Pons (tissue), 1 donor: Measurements from ENCODE around the gene AGAP1.
A peak's percentile ranks its signal among the peaks of the same experiment; 100 is the strongest.

Experiments
- DNase-seq: peaks from one replicate; pipeline ENCODE4 v3.0.0-alpha.2; 2016; ENCODE audit warnings: low spot score

The AGAP1 gene

GRCh38 chr2:235533198-235533597, 39.4 kb downstream of the AGAP1 start:
- no peak for DNase-seq

DNA sequence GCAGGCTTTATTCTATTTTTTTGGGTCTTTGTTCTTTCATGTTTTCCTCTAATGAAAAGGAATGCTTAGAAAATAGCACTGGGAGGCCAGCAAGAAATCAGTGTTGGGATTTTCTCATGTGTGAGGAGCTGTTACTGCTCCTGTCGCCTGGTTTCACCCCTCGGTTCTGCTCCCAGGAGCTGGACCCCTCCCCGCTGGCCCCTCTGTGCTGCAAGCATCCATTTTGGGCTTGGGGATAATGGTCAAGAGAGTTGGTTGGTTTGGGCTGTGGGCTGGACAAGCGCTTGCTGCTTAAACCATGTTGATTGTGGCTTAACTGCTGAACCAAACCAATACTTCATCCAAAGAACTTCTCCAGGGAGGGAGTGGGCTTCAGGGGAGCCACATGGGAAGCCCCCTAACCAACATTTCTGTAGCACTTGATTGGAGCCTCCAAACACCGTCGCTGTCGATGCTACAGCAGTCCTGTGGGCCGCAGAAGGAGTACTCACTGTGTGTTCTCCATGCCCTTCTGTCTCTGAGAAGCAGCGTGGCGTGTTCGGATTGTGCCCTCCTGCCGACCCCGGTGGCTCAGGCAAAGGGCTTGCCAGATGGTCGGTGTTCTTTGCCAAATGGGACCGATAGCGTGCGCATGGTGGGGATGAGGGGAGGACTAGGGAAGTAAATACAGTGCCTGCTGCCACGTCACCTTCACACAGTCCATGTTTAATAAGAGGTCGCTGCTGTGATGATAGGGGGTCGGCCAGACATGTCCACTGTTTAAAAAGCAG, 40.0 kb downstream of the AGAP1 start:
- DNase-seq: no peak

GRCh38 chr2:235534678-235535422, 41.0 kb downstream of the AGAP1 start:
- no peak for DNase-seq

- peak; percentile 73 for DNase-seq
Measured at GRCh38 chr2:235535423-235536130, 41.7 kb downstream of the AGAP1 start.

- DNase-seq: no peak
Measured at GRCh38 chr2:235536711-235537110, 42.9 kb downstream of the AGAP1 start.

- no peak for DNase-seq
Measured at GRCh38 chr2:235537186-235537585, 43.3 kb downstream of the AGAP1 start.

GRCh38 chr2:235537587-235537986, 43.7 kb downstream of the AGAP1 start:
- no peak for DNase-seq

DNA sequence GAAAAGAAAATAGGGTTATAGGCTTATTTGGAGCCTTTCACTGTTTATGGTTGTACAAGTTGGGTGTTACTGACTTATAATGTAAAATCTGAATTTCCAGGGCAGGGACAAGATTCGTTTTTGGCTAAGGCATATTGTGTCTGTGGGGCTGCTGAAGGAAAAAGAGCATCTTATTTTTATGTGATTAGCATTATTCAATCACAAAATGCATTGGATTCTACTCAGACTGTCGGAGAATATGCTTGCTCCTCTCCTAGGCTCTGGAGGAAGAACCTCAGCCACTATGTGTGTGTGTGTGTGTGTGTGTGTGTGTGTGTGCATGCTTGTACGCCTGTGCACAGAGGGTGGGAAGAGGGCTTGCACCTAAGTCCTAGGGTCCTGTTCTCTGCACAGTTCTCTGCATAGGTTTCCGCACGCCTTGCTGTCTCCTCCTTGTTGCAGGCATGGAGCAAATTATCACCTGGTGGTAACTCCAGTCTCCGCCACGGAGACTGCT, 44.3 kb downstream of the AGAP1 start:
- no peak for DNase-seq

GRCh38 chr2:235538981-235539380, 45.1 kb downstream of the AGAP1 start:
- no peak for DNase-seq

DNA sequence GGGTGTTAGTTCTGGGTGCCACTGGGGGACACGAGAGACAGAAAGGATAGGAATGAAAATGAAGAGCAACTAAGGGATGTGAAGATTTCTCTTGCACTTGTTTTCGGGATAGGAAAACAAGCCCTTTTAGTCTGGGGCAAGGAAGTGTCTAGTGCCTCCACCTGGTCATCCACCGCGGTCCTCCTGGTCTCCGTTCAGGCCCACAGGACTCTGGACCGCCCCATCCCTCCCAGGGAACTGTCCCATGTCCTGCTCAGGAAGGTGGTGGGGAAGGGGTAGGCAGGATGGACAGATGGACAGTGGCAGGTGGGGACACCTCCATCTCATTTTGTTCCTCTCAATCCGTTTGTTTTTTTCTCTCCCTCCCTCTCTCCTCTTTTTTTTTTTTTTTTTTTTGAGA, 45.9 kb downstream of the AGAP1 start:
- no peak for DNase-seq

DNA sequence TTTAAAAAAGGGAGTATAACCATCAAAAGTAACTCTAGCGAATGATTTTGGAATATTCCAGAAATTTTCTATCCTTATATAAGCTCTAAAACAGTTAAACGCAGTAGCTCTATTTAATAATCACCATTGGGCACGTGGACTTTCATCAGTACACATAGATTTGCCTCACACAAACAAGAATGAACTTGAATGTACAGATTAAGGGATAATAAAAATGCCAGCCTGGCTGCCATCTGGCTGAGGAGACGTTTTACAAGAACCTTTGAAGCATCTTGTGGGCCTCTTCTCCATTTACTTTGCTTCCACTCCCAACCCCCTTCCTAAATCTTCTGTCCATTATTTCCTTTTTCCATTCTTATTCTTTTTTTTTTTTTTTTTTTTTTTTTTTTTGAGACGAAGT, 47.2 kb downstream of the AGAP1 start:
- no peak for DNase-seq

GRCh38 chr2:235541838-235542549, 48.2 kb downstream of the AGAP1 start:
- no peak for DNase-seq

DNA sequence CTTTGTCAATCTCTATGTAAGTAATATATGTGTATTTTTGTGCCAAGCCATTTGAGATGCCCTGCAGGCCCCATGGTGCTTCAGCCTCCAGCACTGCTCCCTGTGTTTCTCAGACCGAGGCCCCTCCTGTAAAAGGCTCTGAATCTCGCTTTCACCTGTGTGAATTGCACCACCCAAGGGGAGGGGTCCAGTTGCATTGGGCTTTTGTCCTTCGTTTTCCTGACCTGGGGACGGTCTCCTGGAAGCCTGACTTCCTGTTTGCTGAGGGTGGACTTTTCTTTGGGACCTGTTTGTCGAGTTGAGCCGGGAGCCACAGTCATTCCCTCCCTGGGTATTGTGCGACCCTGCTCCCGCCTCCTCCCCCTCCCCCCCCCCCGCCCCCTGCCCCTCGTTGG, 48.9 kb downstream of the AGAP1 start:
- DNase-seq: no peak

DNA sequence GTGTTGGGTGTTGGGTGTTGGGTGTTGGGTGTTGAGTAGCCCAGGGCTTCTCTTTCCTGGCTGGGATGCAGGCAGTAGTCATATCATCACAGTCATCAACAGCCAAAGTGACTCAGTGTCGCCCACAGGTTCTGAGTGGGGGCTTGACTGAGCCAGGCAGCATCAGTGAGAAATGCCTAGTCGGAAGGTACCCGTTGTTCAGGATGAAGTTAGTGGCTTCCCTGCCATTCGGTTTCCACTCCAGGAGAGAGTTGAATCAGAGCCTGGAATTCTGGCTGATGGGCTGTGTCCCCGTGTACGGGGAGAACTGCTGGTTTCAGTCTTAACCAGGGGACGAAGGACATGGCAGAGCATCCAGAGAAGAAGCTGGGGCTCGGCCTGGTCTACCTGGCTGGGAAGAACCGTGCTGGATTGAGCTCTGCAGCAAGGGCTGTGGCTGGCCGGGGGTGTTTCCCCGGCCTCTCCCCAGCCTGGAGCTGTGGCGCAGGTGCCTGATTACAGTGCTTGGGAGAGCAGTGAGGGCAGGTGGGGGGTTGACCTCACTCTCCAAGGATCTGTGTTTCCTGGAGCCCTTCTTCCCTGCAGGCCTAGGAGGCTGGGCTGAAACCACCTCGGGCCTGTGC, 49.4 kb downstream of the AGAP1 start:
- DNase-seq: no peak

DNA sequence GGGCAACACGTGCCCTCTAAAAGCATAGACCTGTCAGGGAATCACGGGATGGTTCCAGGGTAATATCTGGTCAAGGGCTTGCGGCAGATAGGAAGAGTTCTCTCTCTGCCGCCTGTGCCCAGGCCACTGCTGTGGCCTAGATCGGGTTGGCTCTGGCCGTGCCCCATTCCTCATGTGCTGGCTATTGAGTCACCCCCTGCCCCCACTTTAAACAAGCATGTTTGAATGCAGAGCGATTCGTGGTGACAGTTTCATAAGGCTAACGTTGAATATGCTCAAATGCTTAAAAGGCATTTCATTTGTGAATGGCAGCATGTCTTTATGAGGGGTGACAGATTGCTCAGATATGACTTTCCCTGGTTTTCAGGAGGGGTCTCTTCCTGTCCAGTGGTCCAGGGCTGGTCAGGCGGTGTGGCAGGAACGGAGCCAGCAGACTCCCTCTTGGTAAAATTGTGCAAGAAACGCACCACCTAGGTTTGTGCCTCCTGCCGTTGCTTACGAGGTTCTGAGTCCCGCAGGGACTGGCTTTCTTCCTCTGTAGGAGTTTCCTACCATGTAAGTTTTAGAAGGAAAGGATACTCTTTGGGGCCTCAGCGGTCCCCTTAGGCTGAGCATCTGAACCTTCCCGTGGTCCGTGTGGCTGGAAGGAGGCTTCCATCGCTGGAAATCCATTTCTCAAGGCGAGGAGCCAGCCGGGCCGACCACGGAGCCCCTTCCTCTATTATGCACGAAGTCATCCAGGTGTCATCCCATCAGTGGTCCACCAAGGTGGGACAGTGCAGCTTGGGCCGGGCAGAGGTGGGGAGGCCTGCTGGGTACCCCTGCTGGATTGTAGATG, 50.2 kb downstream of the AGAP1 start:
- DNase-seq: no peak

DNA sequence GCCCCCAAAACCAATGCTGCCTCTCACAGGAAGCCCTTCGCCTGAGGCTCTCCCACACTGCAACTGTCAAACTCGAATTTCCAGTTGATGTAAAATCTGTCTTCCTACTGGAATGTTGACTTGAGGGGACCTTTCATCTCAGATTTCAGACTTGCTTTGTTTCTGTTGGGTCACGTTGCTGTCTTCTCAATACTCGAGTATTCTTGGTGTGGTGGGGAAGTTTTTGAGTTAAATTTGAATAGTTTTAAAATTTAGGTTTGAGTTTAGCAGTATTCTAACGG, 50.8 kb downstream of the AGAP1 start:
- no peak for DNase-seq

- DNase-seq: no peak
Measured at GRCh38 chr2:235545339-235546150, 51.7 kb downstream of the AGAP1 start.

DNA sequence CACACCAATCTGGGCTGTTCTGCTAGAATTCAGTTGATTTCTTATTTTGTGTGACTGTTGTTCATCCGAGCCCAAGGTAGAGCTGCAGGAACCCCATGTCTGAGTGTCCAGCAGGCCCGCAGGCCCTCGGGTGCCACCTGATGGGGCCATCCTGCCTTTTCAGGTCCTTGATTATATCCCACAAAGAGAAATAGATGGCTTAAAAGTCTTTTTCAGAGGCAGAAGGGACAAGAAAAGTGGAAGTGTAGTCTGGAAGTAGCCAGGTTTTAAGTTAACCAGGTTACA, 52.2 kb downstream of the AGAP1 start:
- no peak for DNase-seq

DNA sequence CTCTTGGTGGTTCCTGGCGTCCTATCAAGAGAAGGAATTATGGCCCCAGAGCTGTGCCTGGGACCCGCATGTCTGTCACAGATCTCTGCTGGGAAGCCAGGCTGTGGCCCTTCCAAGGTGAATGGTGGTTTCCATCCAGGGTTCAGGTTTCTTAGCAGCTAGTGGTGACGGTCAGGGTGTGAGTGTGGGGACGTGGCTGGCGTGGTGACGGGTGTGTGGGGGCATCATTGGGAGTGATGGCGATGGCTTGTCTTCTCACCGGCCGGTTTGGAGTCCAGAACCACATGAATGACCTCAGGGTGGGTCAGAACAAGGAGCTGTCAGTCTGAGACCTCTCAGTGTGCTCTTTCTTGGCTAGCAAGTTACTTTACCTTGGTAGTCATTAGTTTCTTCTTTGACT, 52.6 kb downstream of the AGAP1 start:
- no peak for DNase-seq

GRCh38 chr2:235549735-235550377, 56.0 kb downstream of the AGAP1 start:
- no peak for DNase-seq
